Sigmoid colon (tissue), 4 donors: ENCODE results near the gene TNXB.

Source experiments
- CTCF ChIP-seq, 4 experiments: fragments of 450-650 bp in 3 of 4; fragments of 200-600 bp in 1 of 4; IDR thresholded peaks; one replicate each; pipeline ENCODE4 v1.5.1; 2016 to 2019; ENCODE audit warnings: antibody characterized with exemption in 4 of 4, mild to moderate bottlenecking in 3 of 4, moderate library complexity in 2 of 4
- POLR2AphosphoS5 ChIP-seq, 4 donors: sonication (generic); formaldehyde crosslinking; IDR thresholded peaks; one replicate each; pipeline ENCODE4 v1.6.1; 2017; ENCODE audit warnings: antibody characterized with exemption in 4 of 4

DNA sequence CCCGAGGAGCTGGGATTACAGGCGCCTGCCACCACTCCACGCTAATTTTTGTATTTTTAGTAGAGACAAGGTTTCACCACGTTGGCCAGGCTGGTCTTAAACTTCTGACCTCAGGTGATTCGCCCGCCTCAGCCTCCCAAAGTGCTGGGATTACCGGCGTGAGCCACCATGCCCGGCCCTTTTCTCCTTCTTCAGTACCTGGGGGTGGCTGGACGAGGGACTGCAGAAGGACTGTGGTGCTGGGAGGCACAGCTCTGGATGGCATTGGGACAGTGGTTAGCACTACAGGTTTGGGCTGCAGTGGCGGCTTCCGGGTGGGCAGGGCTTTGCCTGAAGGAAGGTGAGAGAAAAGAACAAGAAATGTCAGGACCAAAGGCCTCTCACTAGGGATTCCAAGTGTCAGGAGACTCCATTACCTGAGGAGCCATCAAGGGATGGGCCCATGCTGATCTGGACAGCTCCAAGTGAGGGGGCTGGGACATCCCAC lies 11.5 kb upstream of the TNXB start:
- TF ChIP-seq CTCF (IDR thresholded peaks at IDR 0.05) (no peak), POLR2AphosphoS5 (IDR thresholded peaks at IDR 0.05) (no peak)
